Parathyroid adenoma (tissue), 2 donors: ENCODE results near the gene PCIF1.

Experiments used
- H2AFZ ChIP-seq: fragments of 300-600 bp; sonication (generic); one replicate; pipeline ENCODE4 v1.7.0; 2017; ENCODE audit warnings: antibody characterized with exemption, mild to moderate bottlenecking
- H3K27ac ChIP-seq: fragments of 300-600 bp; sonication (generic); one replicate; pipeline ENCODE4 v1.7.0; 2017
- H3K27me3 ChIP-seq: fragments of 300-600 bp; sonication (generic); one replicate; pipeline ENCODE4 v1.7.0; 2017; ENCODE audit warnings: low read length; ENCODE audit not compliant: control insufficient read depth, insufficient read depth
- H3K36me3 ChIP-seq: fragments of 300-600 bp; sonication (generic); one replicate; pipeline ENCODE4 v1.7.0; 2017; ENCODE audit warnings: low read length; ENCODE audit not compliant: control insufficient read depth, insufficient read depth
- H3K4me1 ChIP-seq: fragments of 300-600 bp; sonication (generic); one replicate; pipeline ENCODE4 v1.7.0; 2017; ENCODE audit warnings: control low read depth
- H3K4me2 ChIP-seq: fragments of 300-600 bp; sonication (generic); one replicate; pipeline ENCODE4 v1.7.0; 2017; ENCODE audit warnings: low read length
- H3K4me3 ChIP-seq: fragments of 300-600 bp; sonication (generic); one replicate; pipeline ENCODE4 v1.7.0; 2017; ENCODE audit warnings: low read depth, low read length
- H3K79me2 ChIP-seq: fragments of 300-600 bp; sonication (generic); one replicate; pipeline ENCODE4 v1.7.0; 2017; ENCODE audit warnings: control low read depth
- H3K9ac ChIP-seq: fragments of 300-600 bp; sonication (generic); one replicate; pipeline ENCODE4 v1.7.0; 2017; ENCODE audit warnings: mild to moderate bottlenecking
- H3K9me3 ChIP-seq: fragments of 300-600 bp; sonication (generic); one replicate; pipeline ENCODE4 v1.7.0; 2017; ENCODE audit warnings: low read length; ENCODE audit not compliant: control insufficient read depth
- CTCF ChIP-seq: fragments of 300-600 bp; sonication (generic); IDR thresholded peaks from one replicate; pipeline ENCODE4 v1.7.0; 2017; ENCODE audit warnings: antibody characterized with exemption, mild to moderate bottlenecking
- donor health status: primary hyperparathyroidism.

The PCIF1 gene

GRCh38 chr20:45944965-45945677, 10.6 kb downstream of the PCIF1 start:
- Histone ChIP-seq H3K4me2 (no peak overlapping the region), H3K27me3 (no peaks in the 10 kb centered on the region), H3K9me3 (no peaks in the 10 kb centered on the region), H3K27ac (no peak overlapping the region), H3K4me1 (no peaks in the 10 kb centered on the region), H3K36me3 (no peaks in the 10 kb centered on the region), H3K79me2 (no peaks in the 10 kb centered on the region), H2AFZ (no peak overlapping the region), H3K4me3 (no peak overlapping the region), H3K9ac (no peak overlapping the region)
- no peak for TF ChIP-seq CTCF

GRCh38 chr20:45945678-45946148, 11.2 kb downstream of the PCIF1 start:
- Histone ChIP-seq H3K9ac (no peak overlapping the region), H3K4me3 (no peak overlapping the region), H2AFZ (no peak overlapping the region), H3K9me3 (no peaks in the 10 kb centered on the region), H3K27ac (no peak overlapping the region), H3K36me3 (no peaks in the 10 kb centered on the region), H3K4me2 (no peak overlapping the region), H3K27me3 (no peaks in the 10 kb centered on the region), H3K4me1 (no peaks in the 10 kb centered on the region), H3K79me2 (no peaks in the 10 kb centered on the region)
- TF ChIP-seq CTCF = no peak

- H3K4me3 ChIP-seq = no peak overlapping the region
- no peak for TF ChIP-seq CTCF
- no peaks in the 10 kb centered on the region for H3K27me3 ChIP-seq
- no peaks in the 10 kb centered on the region for H3K36me3 ChIP-seq
- H3K27ac ChIP-seq = no peak overlapping the region
- H3K79me2 ChIP-seq = no peaks in the 10 kb centered on the region
- no peak overlapping the region for H2AFZ ChIP-seq
- no peak overlapping the region for H3K9ac ChIP-seq
- H3K4me2 ChIP-seq = no peak overlapping the region
- no peaks in the 10 kb centered on the region for H3K9me3 ChIP-seq
- H3K4me1 ChIP-seq = no peaks in the 10 kb centered on the region
Observed at GRCh38 chr20:45946149-45946970, 11.9 kb downstream of the PCIF1 start.

GRCh38 chr20:45947110-45947866, 12.8 kb downstream of the PCIF1 start:
- Histone ChIP-seq H3K79me2 (no peaks in the 10 kb centered on the region), H3K36me3 (no peaks in the 10 kb centered on the region), H3K4me3 (no peak overlapping the region)

More at GRCh38 chr20:45947110-45947866, 12.8 kb downstream of the PCIF1 start:
- Histone ChIP-seq H2AFZ (no peak overlapping the region), H3K4me2 (no peak overlapping the region), H3K27me3 (no peaks in the 10 kb centered on the region), H3K4me1 (no peaks in the 10 kb centered on the region), H3K27ac (no peak overlapping the region), H3K9ac (no peak overlapping the region), H3K9me3 (no peaks in the 10 kb centered on the region)
- no peak for TF ChIP-seq CTCF
